Hindlimb muscle (tissue), 1 donor: Measurements from ENCODE around the gene ERICH3. TPM values are rescaled to one million over a fixed set of nuclear protein-coding genes. Genes with fewer than 3 reads are reported as not detected.
"Not testable (repeated sequence)": the region's sequence is repeated elsewhere in the genome, so short reads cannot be mapped to it uniquely, and the experiment has no call there.

Experiments used
- DNase-seq: peaks from one replicate; pipeline ENCODE4 v3.0.0-alpha.2; 2013
- polyA plus RNA-seq: library from polyadenylated mRNA; unstranded; fragments of 120-200 nt; gene quantifications from one replicate; pipeline ENCODE4 v1.2.1, GENCODE V29; 2013; ENCODE audit not compliant: insufficient read length

Gene ERICH3
- polyA plus RNA-seq, 1 donor = 0.08 TPM

DNA sequence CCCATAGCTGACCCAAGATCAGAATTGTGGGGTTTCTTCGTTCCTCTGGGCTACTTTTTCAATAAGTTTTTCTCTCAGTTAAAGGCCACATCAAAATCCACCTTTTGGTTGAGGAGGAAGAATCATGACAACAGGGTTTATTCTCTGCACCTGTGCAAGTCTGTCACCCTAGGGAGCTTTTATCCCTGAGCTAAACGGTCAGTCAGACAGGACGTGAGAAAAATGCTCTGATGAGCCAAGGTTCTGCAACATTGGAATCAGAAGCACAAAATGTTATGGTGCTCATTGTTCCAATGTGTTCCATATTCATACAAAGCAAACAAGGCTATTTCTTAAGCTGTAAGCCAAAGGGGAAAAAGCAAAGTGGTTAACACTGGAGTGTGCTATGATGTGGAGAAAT is 7.4 kb upstream of the ERICH3 start:
- peak; percentile 2 for DNase-seq

DNA sequence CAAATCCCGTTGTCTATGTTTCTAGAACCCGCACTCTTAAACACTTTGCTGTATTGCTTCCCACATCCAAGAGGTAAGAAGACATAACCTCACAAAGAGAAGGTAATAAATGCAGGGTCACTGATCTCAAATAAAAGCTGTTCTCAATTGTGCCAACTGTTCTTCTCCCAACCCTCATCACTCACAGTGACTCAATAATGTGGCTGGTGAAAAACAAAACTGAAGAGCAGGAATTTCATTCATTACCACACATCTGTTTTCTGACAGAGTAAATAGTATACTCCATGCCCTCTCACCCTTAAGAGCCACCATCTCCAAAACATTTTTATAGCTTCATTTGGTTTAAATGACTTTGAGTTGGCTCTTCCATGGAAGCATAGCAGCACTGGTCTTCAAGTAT is 6.2 kb upstream of the ERICH3 start:
- DNase-seq = no peak

GRCh38 chr1:74677926-74678325 is 4.3 kb upstream of the ERICH3 start:
- DNase-seq = no peak

DNA sequence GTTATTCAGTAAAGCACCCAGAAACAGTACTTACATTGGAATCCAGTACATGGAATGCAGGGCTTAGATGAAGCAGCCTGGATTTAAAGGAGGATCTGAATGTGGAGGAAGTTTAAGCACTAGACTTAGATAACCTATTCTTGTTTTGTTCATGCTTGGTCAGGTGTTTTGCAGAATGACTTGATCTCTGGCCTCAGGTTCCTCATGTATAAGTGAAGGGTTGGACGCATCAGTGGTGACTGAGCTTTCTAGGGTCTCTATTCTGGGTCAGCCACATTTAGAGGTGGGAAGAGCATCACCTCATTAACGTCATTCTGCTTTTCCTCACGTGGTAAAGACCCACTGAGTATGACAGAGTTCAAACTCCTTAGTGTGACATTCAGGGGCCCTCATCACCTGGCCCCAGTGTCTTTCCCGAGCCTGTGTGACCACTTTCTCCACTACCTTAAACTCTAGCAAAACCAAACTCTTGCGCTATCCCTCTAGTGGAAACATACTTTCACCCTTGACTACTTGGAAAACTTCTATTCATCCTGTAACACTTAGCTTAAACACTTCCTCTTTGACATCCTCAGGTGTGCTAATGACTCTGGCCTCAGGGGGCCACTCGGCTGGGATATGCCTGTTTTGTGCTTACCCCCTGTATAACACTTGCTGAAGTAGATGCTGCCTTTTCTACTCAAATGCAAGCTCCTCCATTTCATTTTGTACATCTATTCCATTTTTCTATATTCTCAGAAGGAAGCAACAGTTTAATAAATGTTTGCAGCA is 871 bp upstream of the ERICH3 start:
- no peak for DNase-seq

- not testable (repeated sequence) for DNase-seq
These were observed 2.7 kb downstream of the ERICH3 start for GRCh38 chr1:74670866-74671265.

GRCh38 chr1:74654708-74655107 is 18.9 kb downstream of the ERICH3 start:
- DNase-seq = no peak

- DNase-seq = no peak
These were observed 20.9 kb downstream of the ERICH3 start for GRCh38 chr1:74652711-74653139.

- DNase-seq = no peak
These were observed 23.0 kb downstream of the ERICH3 start for GRCh38 chr1:74650561-74650960.

GRCh38 chr1:74641876-74642275 is 31.7 kb downstream of the ERICH3 start:
- no peak for DNase-seq

DNA sequence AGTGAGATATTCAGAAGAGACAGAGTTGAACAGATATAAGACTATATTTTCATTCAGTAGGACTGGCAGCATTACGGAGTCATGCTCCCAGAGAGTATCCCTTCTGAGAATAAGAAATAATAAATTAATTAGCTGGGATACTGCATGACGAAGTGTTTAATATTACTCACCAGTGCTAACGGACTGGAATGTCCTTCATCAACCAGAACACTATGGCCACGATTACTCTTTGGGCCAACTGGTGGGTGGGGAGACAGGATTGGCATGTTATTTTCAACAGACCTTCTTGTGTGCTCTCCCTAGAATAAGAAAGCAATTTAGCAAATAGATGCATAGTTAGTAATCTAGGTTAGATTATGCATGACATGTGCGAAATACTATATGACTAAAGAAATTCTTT is 32.4 kb downstream of the ERICH3 start:
- no peak for DNase-seq

GRCh38 chr1:74637296-74637695 is 36.3 kb downstream of the ERICH3 start:
- DNase-seq = no peak

- DNase-seq = no peak
These were observed 44.3 kb downstream of the ERICH3 start for GRCh38 chr1:74629283-74629682.

- DNase-seq = no peak
These were observed 49.9 kb downstream of the ERICH3 start for GRCh38 chr1:74623716-74624115.

GRCh38 chr1:74620242-74620641 is 53.4 kb downstream of the ERICH3 start:
- no peak for DNase-seq

GRCh38 chr1:74618974-74619373 is 54.6 kb downstream of the ERICH3 start:
- DNase-seq = no peak

DNA sequence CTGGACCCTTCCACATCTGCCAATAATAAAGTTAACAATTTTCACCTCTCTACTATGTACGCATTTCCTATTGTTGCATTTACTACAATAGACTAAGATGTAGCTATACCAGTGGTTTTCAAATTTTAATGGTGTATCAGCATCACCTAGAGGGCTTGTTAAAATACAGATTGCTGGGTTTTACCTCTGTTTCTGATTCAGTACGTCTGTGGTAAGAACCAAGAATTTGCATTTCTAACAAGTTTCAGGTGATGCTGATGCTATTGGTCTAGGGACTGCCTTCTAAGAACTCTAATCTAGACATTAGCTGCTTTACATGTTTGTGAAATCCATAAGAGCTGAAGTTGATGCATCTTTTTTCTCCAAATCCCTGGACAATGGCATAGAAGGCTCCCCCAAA is 59.7 kb downstream of the ERICH3 start:
- DNase-seq = no peak

DNA sequence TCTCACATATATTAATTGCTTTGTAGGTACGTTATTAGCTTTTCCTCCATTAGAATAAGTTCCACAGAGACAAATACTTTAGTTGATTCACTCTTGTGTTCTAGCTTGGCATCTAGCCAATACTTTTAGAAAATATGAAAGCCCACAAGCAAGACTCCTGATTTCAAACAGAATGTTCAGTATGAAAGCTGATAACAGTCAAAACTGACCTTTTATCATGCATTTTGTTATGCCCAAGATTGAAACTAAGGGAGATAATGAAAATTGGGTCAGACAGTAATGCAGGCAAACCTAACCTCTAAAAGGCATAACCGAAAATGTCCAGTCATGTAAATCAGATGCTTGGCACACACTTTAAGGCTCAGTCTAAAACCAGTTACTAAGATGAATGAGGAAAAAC is 61.7 kb downstream of the ERICH3 start:
- DNase-seq = no peak

DNA sequence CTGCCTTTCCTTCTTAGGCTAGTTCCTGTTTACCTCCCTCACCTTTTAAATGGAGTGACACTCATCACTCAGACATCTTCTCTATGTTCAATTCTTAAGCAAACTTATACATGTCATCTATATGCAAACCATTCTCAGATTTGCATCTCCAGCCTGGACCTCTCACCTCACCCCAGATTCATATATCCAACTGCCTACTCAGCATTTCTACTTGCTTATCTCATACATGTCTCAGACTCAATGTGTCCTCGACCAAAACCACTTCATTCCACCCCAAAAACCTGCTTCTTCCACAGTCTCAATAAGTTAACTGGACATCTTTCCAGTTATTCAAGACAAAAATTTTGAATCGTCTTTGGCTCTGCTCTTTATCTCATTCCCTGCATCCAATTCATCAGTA is 62.6 kb downstream of the ERICH3 start:
- DNase-seq = no peak

- DNase-seq = no peak
These were observed 63.7 kb downstream of the ERICH3 start for GRCh38 chr1:74609810-74610371.

DNA sequence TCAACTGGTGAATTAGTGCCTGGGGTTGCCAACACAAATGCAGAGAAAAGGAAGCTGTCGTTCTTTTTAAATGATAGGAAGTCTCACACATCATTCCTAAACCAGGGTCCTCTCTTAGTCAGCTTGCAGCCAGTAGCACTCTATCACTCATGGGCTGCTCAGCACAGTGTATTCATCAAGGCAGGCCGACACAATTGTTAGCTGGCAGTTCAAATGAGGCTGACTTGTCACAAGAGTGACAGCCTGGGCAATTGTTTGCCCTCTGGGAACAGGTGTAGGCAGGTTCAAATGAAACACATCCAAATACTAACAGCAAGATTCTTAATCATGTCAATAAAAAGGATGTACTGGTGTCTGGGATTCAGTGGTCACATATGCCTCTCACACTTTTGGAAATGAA is 76.9 kb downstream of the ERICH3 start:
- DNase-seq = no peak

GRCh38 chr1:74593887-74594866 is 79.4 kb downstream of the ERICH3 start:
- DNase-seq = no peak

- DNase-seq = no peak
These were observed 80.8 kb downstream of the ERICH3 start for GRCh38 chr1:74592580-74593355.
